Ramos (cell line): ENCODE data around the gene PCGF3.
"Not testable (repeated sequence)": the region's sequence is repeated elsewhere in the genome, so short reads cannot be mapped to it uniquely, and the experiment has no call there.

Experiments used
- in situ Hi-C: fragments of 300-500 bp; cut with MboI; formaldehyde crosslinking; loops from one replicate; pipeline ENCODE4 v1.14.3; 2022; ENCODE audit warnings: low sequenced_read_pairs; ENCODE audit not compliant: unreplicated experiment

Gene PCGF3

GRCh38 chr4:759810-760209 lies 54.2 kb downstream of the PCGF3 start:
- in situ Hi-C loops, result not testable (repeated sequence)

GRCh38 chr4:760616-761015 lies 55.0 kb downstream of the PCGF3 start:
- in situ Hi-C loops, result no loop called here

- in situ Hi-C loops, result no loop called here
These were observed 55.5 kb downstream of the PCGF3 start for GRCh38 chr4:761086-761485.

- in situ Hi-C loops, result no loop called here
These were observed 56.1 kb downstream of the PCGF3 start for GRCh38 chr4:761739-762138.

- in situ Hi-C loops, result no loop called here
These were observed 56.9 kb downstream of the PCGF3 start for GRCh38 chr4:762211-763190.

- in situ Hi-C loops, result no loop called here
These were observed 57.7 kb downstream of the PCGF3 start for GRCh38 chr4:763191-763810.

- in situ Hi-C loops, result no loop called here
These were observed 58.3 kb downstream of the PCGF3 start for GRCh38 chr4:763922-764321.

GRCh38 chr4:764405-765169 lies 59.0 kb downstream of the PCGF3 start:
- in situ Hi-C loops, result no loop called here

GRCh38 chr4:766152-766515 lies 60.5 kb downstream of the PCGF3 start:
- in situ Hi-C loops, result no loop called here

- in situ Hi-C loops, result no loop called here
These were observed 61.1 kb downstream of the PCGF3 start for GRCh38 chr4:766559-767283.

- in situ Hi-C loops, result no loop called here
These were observed 62.4 kb downstream of the PCGF3 start for GRCh38 chr4:768076-768475.

GRCh38 chr4:768995-769394 lies 63.4 kb downstream of the PCGF3 start:
- in situ Hi-C loops, result no loop called here

- in situ Hi-C loops, result no loop called here
These were observed 63.9 kb downstream of the PCGF3 start for GRCh38 chr4:769511-769910.

- in situ Hi-C loops, result no loop called here
These were observed 64.4 kb downstream of the PCGF3 start for GRCh38 chr4:770022-770421.

- in situ Hi-C loops, result no loop called here
These were observed 65.8 kb downstream of the PCGF3 start for GRCh38 chr4:771464-771863.

GRCh38 chr4:772118-772517 lies 66.5 kb downstream of the PCGF3 start:
- in situ Hi-C loops, result no loop called here

- in situ Hi-C loops, result no loop called here
These were observed 67.1 kb downstream of the PCGF3 start for GRCh38 chr4:772776-773175.

- in situ Hi-C loops, result no loop called here
These were observed 67.6 kb downstream of the PCGF3 start for GRCh38 chr4:773214-773613.

- in situ Hi-C loops, result not testable (repeated sequence)
These were observed 68.9 kb downstream of the PCGF3 start for GRCh38 chr4:774419-775092.

- in situ Hi-C loops, result not testable (repeated sequence)
These were observed 69.9 kb downstream of the PCGF3 start for GRCh38 chr4:775485-775884.
